Panc1 (cell line): Measurements from ENCODE around the gene FOXN1.

ENCODE experiments used
- CTCF ChIP-seq: fragments of 450-650 bp; IDR thresholded peaks from 2 replicates; pipeline ENCODE4 v1.5.1; 2017; ENCODE audit warnings: mild to moderate bottlenecking
- TF ChIP-seq, protein P1 (sequence below), 2 experiments: IDR thresholded peaks; 2 replicates each; pipeline ENCODE4 v1.6.1; 2011 to 2012; ENCODE audit warnings: low read depth in 2 of 2, control low read depth in 1 of 2, low read length in 1 of 2, mild to moderate bottlenecking in 1 of 2, moderate library complexity in 1 of 2; ENCODE audit not compliant: insufficient read depth in 1 of 2

GRCh38 chr17:28573521-28573920, 67.4 kb downstream of the FOXN1 start:
- no peak for TF ChIP-seq CTCF
- TF ChIP-seq, protein P1, sequence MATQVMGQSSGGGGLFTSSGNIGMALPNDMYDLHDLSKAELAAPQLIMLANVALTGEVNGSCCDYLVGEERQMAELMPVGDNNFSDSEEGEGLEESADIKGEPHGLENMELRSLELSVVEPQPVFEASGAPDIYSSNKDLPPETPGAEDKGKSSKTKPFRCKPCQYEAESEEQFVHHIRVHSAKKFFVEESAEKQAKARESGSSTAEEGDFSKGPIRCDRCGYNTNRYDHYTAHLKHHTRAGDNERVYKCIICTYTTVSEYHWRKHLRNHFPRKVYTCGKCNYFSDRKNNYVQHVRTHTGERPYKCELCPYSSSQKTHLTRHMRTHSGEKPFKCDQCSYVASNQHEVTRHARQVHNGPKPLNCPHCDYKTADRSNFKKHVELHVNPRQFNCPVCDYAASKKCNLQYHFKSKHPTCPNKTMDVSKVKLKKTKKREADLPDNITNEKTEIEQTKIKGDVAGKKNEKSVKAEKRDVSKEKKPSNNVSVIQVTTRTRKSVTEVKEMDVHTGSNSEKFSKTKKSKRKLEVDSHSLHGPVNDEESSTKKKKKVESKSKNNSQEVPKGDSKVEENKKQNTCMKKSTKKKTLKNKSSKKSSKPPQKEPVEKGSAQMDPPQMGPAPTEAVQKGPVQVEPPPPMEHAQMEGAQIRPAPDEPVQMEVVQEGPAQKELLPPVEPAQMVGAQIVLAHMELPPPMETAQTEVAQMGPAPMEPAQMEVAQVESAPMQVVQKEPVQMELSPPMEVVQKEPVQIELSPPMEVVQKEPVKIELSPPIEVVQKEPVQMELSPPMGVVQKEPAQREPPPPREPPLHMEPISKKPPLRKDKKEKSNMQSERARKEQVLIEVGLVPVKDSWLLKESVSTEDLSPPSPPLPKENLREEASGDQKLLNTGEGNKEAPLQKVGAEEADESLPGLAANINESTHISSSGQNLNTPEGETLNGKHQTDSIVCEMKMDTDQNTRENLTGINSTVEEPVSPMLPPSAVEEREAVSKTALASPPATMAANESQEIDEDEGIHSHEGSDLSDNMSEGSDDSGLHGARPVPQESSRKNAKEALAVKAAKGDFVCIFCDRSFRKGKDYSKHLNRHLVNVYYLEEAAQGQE (IDR thresholded peaks at IDR 0.05; ENCODE audit: insufficient read depth in 1 of 2, low read depth in 2 of 2, low read length in 1 of 2) = no peak
